HAP-1 (cell line): ENCODE measurements around the gene WIZ.

Source experiments
- DNase-seq, 2 experiments: peaks; one replicate each; pipeline ENCODE4 v3.0.0-alpha.2; 2016 to 2020; ENCODE audit warnings: low spot score in 2 of 2
- H3K27me3 ChIP-seq: fragments of 250-450 bp; sonication (Bioruptor Pico); 2 replicates; pipeline ENCODE4 v1.5.1; 2020; ENCODE audit warnings: low read depth, mild to moderate bottlenecking, moderate library complexity
- H3K36me3 ChIP-seq: fragments of 250-450 bp; sonication (Bioruptor Pico); replicated peaks from 2 replicates; pipeline ENCODE4 v1.5.1; 2020; ENCODE audit warnings: mild to moderate bottlenecking
- H3K4me1 ChIP-seq: fragments of 250-450 bp; sonication (Bioruptor Pico); 2 replicates; pipeline ENCODE4 v1.5.1; 2020; ENCODE audit warnings: mild to moderate bottlenecking
- H3K4me3 ChIP-seq: fragments of 250-450 bp; sonication (Bioruptor Pico); 2 replicates; pipeline ENCODE4 v1.5.1; 2020; ENCODE audit warnings: mild to moderate bottlenecking, moderate library complexity
- H3K9me3 ChIP-seq: fragments of 250-450 bp; sonication (Bioruptor Pico); 2 replicates; pipeline ENCODE4 v1.5.1; 2020; ENCODE audit warnings: mild to moderate bottlenecking, moderate library complexity
- in situ Hi-C: fragments of 300-500 bp; cut with MboI; formaldehyde crosslinking; loops from 3 replicates; pipeline ENCODE4 v1.14.3; 2020; ENCODE audit warnings: low sequenced_read_pairs, inconsistent platforms, mixed read lengths

The WIZ gene

GRCh38 chr19:15371786-15372380 lies 77.9 kb downstream of the WIZ start:
- H3K4me1 ChIP-seq = no peaks in the 10 kb centered on the region
- H3K9me3 ChIP-seq = no peaks in the 10 kb centered on the region
- no peak for DNase-seq
- peaks cover 77% of the 10 kb centered on the region for H3K36me3 ChIP-seq
- in situ Hi-C loops = no loop called here
- H3K4me3 ChIP-seq = no peak overlapping the region
- H3K27me3 ChIP-seq = no peaks in the 10 kb centered on the region

- no peaks in the 10 kb centered on the region for H3K27me3 ChIP-seq
- no peaks in the 10 kb centered on the region for H3K9me3 ChIP-seq
- no peak overlapping the region for H3K4me3 ChIP-seq
- H3K4me1 ChIP-seq = no peaks in the 10 kb centered on the region
- H3K36me3 ChIP-seq = peaks cover 83% of the 10 kb centered on the region
- DNase-seq = no peak
- in situ Hi-C loops = no loop called here
Measured at GRCh38 chr19:15371119-15371518, 78.6 kb downstream of the WIZ start.
